HEK293 (cell line): ENCODE results near the gene NUSAP1.

Experiments used
- KLF16 ChIP-seq: fragments of 450-650 bp; formaldehyde crosslinking; IDR thresholded peaks from 2 replicates; pipeline ENCODE4 v1.5.1; 2017; ENCODE audit warnings: missing biosample characterization, missing genetic modification characterization
- SP3 ChIP-seq: fragments of 450-650 bp; formaldehyde crosslinking; IDR thresholded peaks from 2 replicates; pipeline ENCODE4 v1.5.1; 2016; ENCODE audit warnings: missing biosample characterization, missing genetic modification characterization
- TCF7L2 ChIP-seq: IDR thresholded peaks from 2 replicates; pipeline ENCODE4 v1.6.1; 2011; ENCODE audit warnings: low read depth, mild to moderate bottlenecking, inconsistent platforms, low read length, moderate library complexity, borderline replicate concordance
- YY2 ChIP-seq: fragments of 450-650 bp; formaldehyde crosslinking; IDR thresholded peaks from 2 replicates; pipeline ENCODE4 v1.5.1; 2016; ENCODE audit warnings: missing biosample characterization, missing genetic modification characterization
- ZBTB7A ChIP-seq: fragments of 450-650 bp; formaldehyde crosslinking; IDR thresholded peaks from 2 replicates; pipeline ENCODE4 v1.5.1; 2016; ENCODE audit warnings: low read depth, missing biosample characterization, missing genetic modification characterization
- ZNF138 ChIP-seq: fragments of 450-650 bp; formaldehyde crosslinking; IDR thresholded peaks from 2 replicates; pipeline ENCODE4 v1.5.1; 2016; ENCODE audit warnings: missing biosample characterization, missing genetic modification characterization, borderline replicate concordance
- ZNF404 ChIP-seq: fragments of 450-650 bp; formaldehyde crosslinking; IDR thresholded peaks from 2 replicates; pipeline ENCODE4 v1.5.1; 2017; ENCODE audit warnings: missing biosample characterization, missing genetic modification characterization
- TF ChIP-seq, protein P1 (sequence below): fragments of 450-650 bp; formaldehyde crosslinking; IDR thresholded peaks from 2 replicates; pipeline ENCODE4 v1.5.1; 2016; ENCODE audit warnings: missing biosample characterization, missing genetic modification characterization
- TF ChIP-seq, protein P2 (sequence below): fragments of 450-650 bp; formaldehyde crosslinking; IDR thresholded peaks from 2 replicates; pipeline ENCODE4 v1.5.1; 2016; ENCODE audit warnings: missing biosample characterization, missing genetic modification characterization
- TF ChIP-seq, protein P3 (sequence below): fragments of 450-650 bp; formaldehyde crosslinking; IDR thresholded peaks from 2 replicates; pipeline ENCODE4; 2016; ENCODE audit warnings: missing biosample characterization, missing genetic modification characterization

DNA sequence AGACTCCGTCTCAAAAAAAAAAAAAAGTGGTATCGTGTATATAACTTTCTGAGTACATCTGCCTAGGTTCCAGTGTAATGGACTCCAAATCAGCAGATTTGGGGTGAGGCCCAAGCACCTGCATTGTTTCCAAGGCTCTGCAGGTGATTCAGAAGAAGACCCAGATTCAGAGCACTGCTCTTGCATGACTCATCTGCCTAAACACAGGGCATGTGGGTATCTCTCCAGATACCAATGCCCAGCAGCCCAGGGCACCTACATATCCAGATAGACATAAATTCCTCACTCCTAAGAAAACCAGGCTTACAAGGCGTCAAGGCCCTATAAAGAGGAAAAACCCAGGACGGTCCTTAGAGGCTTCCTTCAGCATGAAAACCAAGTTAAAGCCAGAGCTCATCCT is 45.3 kb downstream of the NUSAP1 start:
- TF ChIP-seq YY2 (tag by site-specific recombination), result no peak
- TF ChIP-seq TCF7L2, result no peak
- no peak for TF ChIP-seq ZNF404 (tag by site-specific recombination)
- TF ChIP-seq ZBTB7A (tag by site-specific recombination), result no peak
- TF ChIP-seq, protein P1, sequence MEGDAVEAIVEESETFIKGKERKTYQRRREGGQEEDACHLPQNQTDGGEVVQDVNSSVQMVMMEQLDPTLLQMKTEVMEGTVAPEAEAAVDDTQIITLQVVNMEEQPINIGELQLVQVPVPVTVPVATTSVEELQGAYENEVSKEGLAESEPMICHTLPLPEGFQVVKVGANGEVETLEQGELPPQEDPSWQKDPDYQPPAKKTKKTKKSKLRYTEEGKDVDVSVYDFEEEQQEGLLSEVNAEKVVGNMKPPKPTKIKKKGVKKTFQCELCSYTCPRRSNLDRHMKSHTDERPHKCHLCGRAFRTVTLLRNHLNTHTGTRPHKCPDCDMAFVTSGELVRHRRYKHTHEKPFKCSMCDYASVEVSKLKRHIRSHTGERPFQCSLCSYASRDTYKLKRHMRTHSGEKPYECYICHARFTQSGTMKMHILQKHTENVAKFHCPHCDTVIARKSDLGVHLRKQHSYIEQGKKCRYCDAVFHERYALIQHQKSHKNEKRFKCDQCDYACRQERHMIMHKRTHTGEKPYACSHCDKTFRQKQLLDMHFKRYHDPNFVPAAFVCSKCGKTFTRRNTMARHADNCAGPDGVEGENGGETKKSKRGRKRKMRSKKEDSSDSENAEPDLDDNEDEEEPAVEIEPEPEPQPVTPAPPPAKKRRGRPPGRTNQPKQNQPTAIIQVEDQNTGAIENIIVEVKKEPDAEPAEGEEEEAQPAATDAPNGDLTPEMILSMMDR, result no peak
- TF ChIP-seq, protein P2, sequence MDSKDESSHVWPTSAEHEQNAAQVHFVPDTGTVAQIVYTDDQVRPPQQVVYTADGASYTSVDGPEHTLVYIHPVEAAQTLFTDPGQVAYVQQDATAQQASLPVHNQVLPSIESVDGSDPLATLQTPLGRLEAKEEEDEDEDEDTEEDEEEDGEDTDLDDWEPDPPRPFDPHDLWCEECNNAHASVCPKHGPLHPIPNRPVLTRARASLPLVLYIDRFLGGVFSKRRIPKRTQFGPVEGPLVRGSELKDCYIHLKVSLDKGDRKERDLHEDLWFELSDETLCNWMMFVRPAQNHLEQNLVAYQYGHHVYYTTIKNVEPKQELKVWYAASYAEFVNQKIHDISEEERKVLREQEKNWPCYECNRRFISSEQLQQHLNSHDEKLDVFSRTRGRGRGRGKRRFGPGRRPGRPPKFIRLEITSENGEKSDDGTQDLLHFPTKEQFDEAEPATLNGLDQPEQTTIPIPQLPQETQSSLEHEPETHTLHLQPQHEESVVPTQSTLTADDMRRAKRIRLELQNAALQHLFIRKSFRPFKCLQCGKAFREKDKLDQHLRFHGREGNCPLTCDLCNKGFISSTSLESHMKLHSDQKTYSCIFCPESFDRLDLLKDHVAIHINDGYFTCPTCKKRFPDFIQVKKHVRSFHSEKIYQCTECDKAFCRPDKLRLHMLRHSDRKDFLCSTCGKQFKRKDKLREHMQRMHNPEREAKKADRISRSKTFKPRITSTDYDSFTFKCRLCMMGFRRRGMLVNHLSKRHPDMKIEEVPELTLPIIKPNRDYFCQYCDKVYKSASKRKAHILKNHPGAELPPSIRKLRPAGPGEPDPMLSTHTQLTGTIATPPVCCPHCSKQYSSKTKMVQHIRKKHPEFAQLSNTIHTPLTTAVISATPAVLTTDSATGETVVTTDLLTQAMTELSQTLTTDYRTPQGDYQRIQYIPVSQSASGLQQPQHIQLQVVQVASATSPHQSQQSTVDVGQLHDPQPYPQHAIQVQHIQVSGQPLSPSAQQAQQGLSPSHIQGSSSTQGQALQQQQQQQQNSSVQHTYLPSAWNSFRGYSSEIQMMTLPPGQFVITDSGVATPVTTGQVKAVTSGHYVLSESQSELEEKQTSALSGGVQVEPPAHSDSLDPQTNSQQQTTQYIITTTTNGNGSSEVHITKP, result no peak
- TF ChIP-seq, protein P3, sequence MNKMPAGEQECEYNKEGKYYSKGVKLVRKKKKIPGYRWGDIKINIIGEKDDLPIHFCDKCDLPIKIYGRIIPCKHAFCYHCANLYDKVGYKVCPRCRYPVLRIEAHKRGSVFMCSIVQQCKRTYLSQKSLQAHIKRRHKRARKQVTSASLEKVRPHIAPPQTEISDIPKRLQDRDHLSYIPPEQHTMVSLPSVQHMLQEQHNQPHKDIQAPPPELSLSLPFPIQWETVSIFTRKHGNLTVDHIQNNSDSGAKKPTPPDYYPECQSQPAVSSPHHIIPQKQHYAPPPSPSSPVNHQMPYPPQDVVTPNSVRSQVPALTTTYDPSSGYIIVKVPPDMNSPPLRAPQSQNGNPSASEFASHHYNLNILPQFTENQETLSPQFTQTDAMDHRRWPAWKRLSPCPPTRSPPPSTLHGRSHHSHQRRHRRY (tag by site-specific recombination), result no peak
- TF ChIP-seq SP3, result no peak
- no peak for TF ChIP-seq ZNF138 (tag by site-specific recombination)
- no peak for TF ChIP-seq KLF16 (tag by site-specific recombination)
